HCT116 (cell line): ENCODE measurements around the gene ZNF155. TPM values are rescaled to one million over a fixed set of nuclear protein-coding genes. Genes with fewer than 3 reads are reported as not detected.

Experiments
- ATAC-seq: fragments of 200-7000 bp; cut with Tn5 transposase; 2 replicates; pipeline ENCODE4 v1.9.1; 2020; ENCODE audit warnings: mild to moderate bottlenecking, moderate library complexity
- BruUV-seq: library from RNA; stranded (reverse); fragments of 400-500 nt; replicated peaks from 2 replicates; lab custom pipeline; 2021; lab: Mats Ljungman, UMichigan
- CTCF ChIA-PET: fragments of 300-600 bp; sonication (Branson Sonifier 250); formaldehyde crosslinking; loops from one replicate; lab custom pipeline; 2021; ENCODE audit warnings: antibody characterized with exemption; lab: Charles Lee
- POLR2A ChIA-PET: fragments of 300-600, 350-600 bp; sonication (Branson Sonifier 250); formaldehyde crosslinking; loops from one replicate; lab custom pipeline; 2021; ENCODE audit warnings: antibody characterized with exemption; lab: Charles Lee
- RAD21 ChIA-PET, 2 experiments: fragments of 300-600 bp; sonication (Branson Sonifier 250); formaldehyde crosslinking; loops; one replicate each; lab custom pipeline; 2023; ENCODE audit warnings: low total read pairs in 2 of 2; ENCODE audit not compliant: uncharacterized antibody in 2 of 2, unreplicated experiment in 2 of 2, low non-redundant PET in 1 of 2; lab: Charles Lee
- DNase-seq: peaks from one replicate; pipeline ENCODE4 v3.0.0-alpha.2; 2010; ENCODE audit warnings: low read depth, low spot score
- H2AFZ ChIP-seq: fragments of 200-600 bp; shearing (Covaris generic), sonication (generic); 2 replicates; pipeline ENCODE4 v1.6.1; 2017; ENCODE audit warnings: low read depth, mixed run types, mixed read lengths, antibody characterized with exemption, low read length; ENCODE audit not compliant: poor library complexity, severe bottlenecking
- H3K27ac ChIP-seq: 2 replicates; pipeline ENCODE4 v1.5.1; 2012; ENCODE audit warnings: low read depth, low read length
- H3K27me3 ChIP-seq: fragments of 200-600 bp; sonication (generic); 2 replicates; pipeline ENCODE4 v1.6.1; 2016; ENCODE audit warnings: mixed run types, low read length, mixed read lengths; ENCODE audit not compliant: insufficient read depth
- H3K36me3 ChIP-seq, 2 experiments: fragments of 200-500 bp in 1 of 2; fragments of 200-600 bp in 1 of 2; sonication (Bioruptor generic) in 1 of 2; sonication (generic) in 1 of 2; 2 replicates each; pipeline versions ENCODE4 v1.5.1 to v1.6.1; 2014 to 2016; ENCODE audit warnings: low read length in 2 of 2, inconsistent platforms in 1 of 2, mixed read lengths in 1 of 2, mixed run types in 1 of 2; ENCODE audit not compliant: insufficient read depth in 2 of 2, control insufficient read depth in 1 of 2
- H3K4me1 ChIP-seq, 2 experiments: fragments of 200-600 bp in 1 of 2; sonication (generic) in 1 of 2; 2 replicates each; pipeline versions ENCODE4 v1.5.1 to v1.6.1; 2012 to 2017; ENCODE audit warnings: low read length in 2 of 2, inconsistent platforms in 1 of 2, mild to moderate bottlenecking in 1 of 2, mixed read lengths in 1 of 2, mixed run types in 1 of 2, moderate library complexity in 1 of 2; ENCODE audit not compliant: insufficient read depth in 2 of 2, control insufficient read depth in 1 of 2
- H3K4me2 ChIP-seq: fragments of 200-600 bp; sonication (generic); 2 replicates; pipeline ENCODE4 v1.6.1; 2017; ENCODE audit warnings: mixed run types, low read length, mixed read lengths
- H3K4me3 ChIP-seq, 2 experiments: fragments of 200-600 bp in 1 of 2; sonication (generic) in 1 of 2; replicated peaks in 1 of 2; 2 replicates each; pipeline ENCODE4 v1.5.1; 2011 to 2016; ENCODE audit warnings: low read length in 2 of 2, control low read depth in 1 of 2, low read depth in 1 of 2, mild to moderate bottlenecking in 1 of 2, mixed read lengths in 1 of 2, mixed run types in 1 of 2
- H3K79me2 ChIP-seq: fragments of 200-600 bp; sonication (generic); 2 replicates; pipeline ENCODE4 v1.6.1; 2017; ENCODE audit warnings: mild to moderate bottlenecking, mixed run types, low read length, moderate library complexity, mixed read lengths; ENCODE audit not compliant: insufficient read depth
- H3K9ac ChIP-seq: fragments of 200-600 bp; sonication (generic); 2 replicates; pipeline ENCODE4 v1.6.1; 2016; ENCODE audit warnings: low read length, mixed read lengths
- H3K9me2 ChIP-seq: fragments of 200-600 bp; sonication (generic), shearing (Covaris generic); 2 replicates; pipeline ENCODE4 v1.6.1; 2017; ENCODE audit warnings: mixed run types, mild to moderate bottlenecking, moderate library complexity; ENCODE audit not compliant: insufficient read depth
- H3K9me3 ChIP-seq, 2 experiments: fragments of 200-500 bp in 1 of 2; fragments of 200-600 bp in 1 of 2; sonication (Bioruptor generic) in 1 of 2; sonication (generic) in 1 of 2; 2 replicates each; pipeline ENCODE4 v1.6.1; 2014 to 2017; ENCODE audit warnings: low read length in 2 of 2, mixed read lengths in 2 of 2, inconsistent platforms in 1 of 2, low read depth in 1 of 2, mild to moderate bottlenecking in 1 of 2, mixed run types in 1 of 2, moderate library complexity in 1 of 2; ENCODE audit not compliant: control insufficient read depth in 1 of 2, insufficient read depth in 1 of 2
- H4K20me1 ChIP-seq: fragments of 200-600 bp; sonication (generic), shearing (Covaris generic); 2 replicates; pipeline ENCODE4 v1.6.1; 2017; ENCODE audit warnings: mixed run types, mild to moderate bottlenecking, moderate library complexity; ENCODE audit not compliant: insufficient read depth
- CBX3 ChIP-seq: IDR thresholded peaks from 2 replicates; pipeline ENCODE4 v1.6.1; 2012; ENCODE audit warnings: low read depth
- CEBPB ChIP-seq: IDR thresholded peaks from 2 replicates; pipeline ENCODE4 v1.6.1; 2012; ENCODE audit warnings: low read depth
- ELF1 ChIP-seq: IDR thresholded peaks from 2 replicates; pipeline ENCODE4 v1.6.1; 2012; ENCODE audit warnings: low read depth, borderline replicate concordance
- FOSL1 ChIP-seq: IDR thresholded peaks from 2 replicates; pipeline ENCODE4 v1.6.1; 2012; ENCODE audit warnings: low read depth
- POLR2AphosphoS5 ChIP-seq: IDR thresholded peaks from 2 replicates; pipeline ENCODE4 v1.6.1; 2011; ENCODE audit warnings: mild to moderate bottlenecking, low read depth, low read length, moderate library complexity
- SIN3A ChIP-seq: IDR thresholded peaks from 2 replicates; pipeline ENCODE4 v1.6.1; 2012; ENCODE audit warnings: low read depth
- SP1 ChIP-seq: IDR thresholded peaks from 2 replicates; pipeline ENCODE4 v1.6.1; 2012; ENCODE audit warnings: low read depth
- TCF7L2 ChIP-seq: IDR thresholded peaks from 2 replicates; pipeline ENCODE4 v1.7.0; 2011; ENCODE audit warnings: borderline replicate concordance, inconsistent platforms; ENCODE audit not compliant: insufficient read depth, insufficient read length; ENCODE audit errors: extremely low read depth
- ZFX ChIP-seq: fragments of 450-650 bp; IDR thresholded peaks from 2 replicates; pipeline ENCODE4 v1.6.1; 2017
- intact Hi-C: fragments of 100-400 bp; cut with micrococcal nuclease; formaldehyde crosslinking; loops from 2 replicates; pipeline ENCODE4 v1.10.0; 2022
- total RNA-seq: library from RNA; stranded (reverse); gene quantifications from one replicate; pipeline ENCODE4 v1.2.1, GENCODE V29; 2021; ENCODE audit not compliant: unreplicated experiment
- TF ChIP-seq, protein P1 (sequence below): IDR thresholded peaks from 2 replicates; pipeline ENCODE4 v1.6.1; 2012

ZNF155 gene
- total RNA-seq, 1 experiment from 2014 or later = 2.2 TPM

DNA sequence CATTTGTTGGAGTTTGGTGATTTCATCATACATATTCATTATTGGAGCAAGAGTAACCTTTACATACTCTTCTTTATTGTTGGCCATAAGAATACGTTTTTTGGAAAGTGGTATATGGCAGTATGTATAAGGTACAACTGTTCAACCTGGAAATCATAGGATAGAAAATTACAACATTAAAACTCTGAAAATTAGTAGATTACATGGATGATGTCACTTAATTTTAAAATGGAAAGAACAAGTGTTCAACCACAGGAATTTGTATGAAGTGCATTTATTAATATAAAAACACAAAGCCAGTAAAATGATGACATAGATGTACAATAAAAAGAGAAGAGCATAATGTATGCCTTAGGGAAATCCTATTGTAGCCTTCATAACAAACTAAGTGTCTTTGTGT lies 7.3 kb upstream of the ZNF155 start (continued):
- TF ChIP-seq POLR2AphosphoS5 = no peak
- TF ChIP-seq ZFX = no peak
- TF ChIP-seq, all 23 proteins: peak for 0

DNA sequence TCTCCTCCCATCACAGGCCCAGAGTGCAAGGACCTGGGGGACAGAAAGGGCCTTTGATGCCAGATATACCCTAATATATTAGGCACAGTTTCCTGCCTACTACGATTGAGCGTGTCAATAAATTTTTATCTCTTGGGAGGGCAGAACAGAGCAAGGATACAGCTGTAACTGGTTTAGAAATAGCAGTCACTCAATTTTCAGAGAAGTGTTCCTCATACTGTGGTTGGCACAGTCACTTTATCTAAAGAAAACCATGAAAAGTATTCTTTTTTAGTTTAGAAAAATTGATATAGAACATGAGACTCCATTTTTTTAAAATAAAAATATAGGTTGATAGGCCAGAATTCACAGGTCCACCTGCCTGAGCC lies 460 bp upstream of the ZNF155 start:
- Histone ChIP-seq H4K20me1 (no peaks in the 10 kb centered on the region; the same call in 1 of the 2 replicates), H3K27ac (no peak overlapping the region), H3K4me3 (no peak overlapping the region), H3K9me3 (no peaks in the 10 kb centered on the region; a peak in 1 of 4 replicates), H3K4me2 (peak overlapping the region; percentile 57), H3K36me3 (no peaks in the 10 kb centered on the region), H3K4me1 (no peaks in the 10 kb centered on the region), H3K79me2 (no peaks in the 10 kb centered on the region), H3K27me3 (no peaks in the 10 kb centered on the region), H3K9me2 (no peaks in the 10 kb centered on the region), H3K9ac (no peak overlapping the region), H2AFZ (no peak overlapping the region)
- RAD21 ChIA-PET = no interaction called here
- CTCF ChIA-PET = no interaction called here
- intact Hi-C loops = no loop called here
- no peak for TF ChIP-seq TCF7L2
- no peak for TF ChIP-seq POLR2AphosphoS5
- no peak for TF ChIP-seq SP1
- TF ChIP-seq, protein P1, sequence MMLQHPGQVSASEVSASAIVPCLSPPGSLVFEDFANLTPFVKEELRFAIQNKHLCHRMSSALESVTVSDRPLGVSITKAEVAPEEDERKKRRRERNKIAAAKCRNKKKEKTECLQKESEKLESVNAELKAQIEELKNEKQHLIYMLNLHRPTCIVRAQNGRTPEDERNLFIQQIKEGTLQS = no peak
- POLR2A ChIA-PET = no interaction called here
- ATAC-seq = no peak
- no TSS peak for BruUV-seq
- no peak for DNase-seq

DNA sequence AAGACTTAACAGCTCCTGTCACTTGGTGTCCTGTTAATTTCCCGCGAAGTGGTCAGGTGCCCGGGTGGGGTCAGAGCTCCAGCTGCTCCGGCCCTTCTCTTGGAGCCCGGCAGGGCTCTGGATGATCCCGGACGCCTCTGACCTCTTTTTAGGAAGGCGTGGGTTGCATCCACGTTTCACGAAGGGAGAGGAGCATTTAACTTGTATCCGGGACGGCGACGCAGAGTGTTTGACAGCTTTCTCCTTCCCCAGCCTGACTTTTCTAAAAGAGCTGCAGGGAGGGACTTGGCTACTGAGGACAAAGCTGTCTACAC lies 656 bp downstream of the ZNF155 start:
- Histone ChIP-seq H3K27me3 (no peaks in the 10 kb centered on the region), H3K4me1 (no peaks in the 10 kb centered on the region), H3K36me3 (no peaks in the 10 kb centered on the region), H2AFZ (no peak overlapping the region), H3K4me2 (peak overlapping the region; percentile 57), H3K4me3 (peak overlapping the region; percentile 44), H3K9me2 (no peaks in the 10 kb centered on the region), H4K20me1 (no peaks in the 10 kb centered on the region; the same call in 1 of the 2 replicates), H3K9ac (no peak overlapping the region), H3K27ac (no peak overlapping the region), H3K79me2 (no peaks in the 10 kb centered on the region), H3K9me3 (no peaks in the 10 kb centered on the region; a peak in 1 of 4 replicates)
- intact Hi-C loops = no loop called here
- TSS peak; percentile 63 for BruUV-seq
- ChIA-PET POLR2A (no interaction called here), RAD21 (no interaction called here), CTCF (no interaction called here)
- DNase-seq (no peak), ATAC-seq (no peak)
- TF ChIP-seq TCF7L2 (no peak), ZFX (no peak), CBX3 (no peak), ELF1 (no peak), SIN3A (no peak), POLR2AphosphoS5 (no peak), FOSL1 (no peak), CEBPB (no peak)
- TF ChIP-seq, protein P1 = no peak
